ENCODE measurements around the gene SMCP.

- TF ChIP-seq EZH2 (optimal IDR thresholded peaks at IDR 0.05; ENCODE audit: low read depth, low read length), result no peak
- no peak for TF ChIP-seq CTCF (IDR thresholded peaks at IDR 0.05; ENCODE audit: low read length)
- no peak for TF ChIP-seq EZH2phosphoT487 (IDR thresholded peaks at IDR 0.05; ENCODE audit: low read length)
Observed at GRCh38 chr1:152861374-152861773, 16.7 kb upstream of the SMCP start.
